HG02759 (cell line): Measurements from ENCODE around the gene RALB.
A peak's percentile ranks its signal among the peaks of the same experiment; 100 is the strongest.
"Not testable (repeated sequence)": the region's sequence is repeated elsewhere in the genome, so short reads cannot be mapped to it uniquely, and the experiment has no call there.

ENCODE experiments used
- ATAC-seq: cut with Tn5 transposase; IDR thresholded peaks from one replicate; pipeline ENCODE4 v1.9.1; 2021; ENCODE audit warnings: mild to moderate bottlenecking, moderate library complexity; ENCODE audit not compliant: unreplicated experiment

RALB gene

DNA sequence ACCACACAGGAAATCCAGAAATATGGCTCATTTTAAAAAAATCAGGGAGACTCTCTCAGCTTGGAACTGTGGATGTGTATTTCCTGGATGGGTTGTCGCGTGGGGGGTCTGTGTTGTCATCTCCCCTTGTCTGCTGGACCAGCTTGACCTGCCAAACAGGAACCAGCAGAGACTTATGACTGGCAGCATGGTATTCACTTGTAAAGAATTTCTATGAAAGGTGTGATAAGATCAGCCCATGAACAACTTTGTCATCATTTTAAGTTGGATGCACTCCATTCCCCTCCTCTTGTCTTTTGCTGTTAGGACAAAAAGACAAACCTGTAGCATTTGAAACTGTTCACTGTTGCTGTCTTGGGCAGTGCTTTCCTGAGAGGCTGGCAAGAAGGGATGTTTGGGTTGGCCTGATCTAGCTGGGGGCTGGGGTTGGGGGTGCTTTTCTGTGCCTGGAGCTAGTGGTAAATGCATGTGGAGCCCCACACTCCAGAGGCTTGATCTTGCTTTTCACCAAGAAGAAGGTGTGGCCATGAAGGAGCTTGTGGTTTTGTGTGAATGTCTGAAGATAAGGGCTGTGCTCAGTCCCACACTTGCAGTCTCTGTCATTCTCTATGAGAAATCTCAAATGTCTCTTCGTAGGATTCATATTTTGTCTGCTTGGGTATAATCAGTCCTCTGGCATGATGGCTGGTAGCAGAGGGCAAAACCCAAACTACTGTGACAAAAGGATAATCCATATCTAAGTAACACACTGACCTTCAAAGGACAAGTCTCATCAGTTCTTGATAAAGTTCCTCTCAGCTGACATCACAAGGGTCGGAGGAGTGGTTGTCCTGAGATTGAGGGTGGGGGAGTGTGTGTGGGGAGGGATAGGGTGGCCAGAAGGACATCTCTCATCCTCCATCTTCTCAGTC is 39.0 kb downstream of the RALB start:
- ATAC-seq, result no peak

DNA sequence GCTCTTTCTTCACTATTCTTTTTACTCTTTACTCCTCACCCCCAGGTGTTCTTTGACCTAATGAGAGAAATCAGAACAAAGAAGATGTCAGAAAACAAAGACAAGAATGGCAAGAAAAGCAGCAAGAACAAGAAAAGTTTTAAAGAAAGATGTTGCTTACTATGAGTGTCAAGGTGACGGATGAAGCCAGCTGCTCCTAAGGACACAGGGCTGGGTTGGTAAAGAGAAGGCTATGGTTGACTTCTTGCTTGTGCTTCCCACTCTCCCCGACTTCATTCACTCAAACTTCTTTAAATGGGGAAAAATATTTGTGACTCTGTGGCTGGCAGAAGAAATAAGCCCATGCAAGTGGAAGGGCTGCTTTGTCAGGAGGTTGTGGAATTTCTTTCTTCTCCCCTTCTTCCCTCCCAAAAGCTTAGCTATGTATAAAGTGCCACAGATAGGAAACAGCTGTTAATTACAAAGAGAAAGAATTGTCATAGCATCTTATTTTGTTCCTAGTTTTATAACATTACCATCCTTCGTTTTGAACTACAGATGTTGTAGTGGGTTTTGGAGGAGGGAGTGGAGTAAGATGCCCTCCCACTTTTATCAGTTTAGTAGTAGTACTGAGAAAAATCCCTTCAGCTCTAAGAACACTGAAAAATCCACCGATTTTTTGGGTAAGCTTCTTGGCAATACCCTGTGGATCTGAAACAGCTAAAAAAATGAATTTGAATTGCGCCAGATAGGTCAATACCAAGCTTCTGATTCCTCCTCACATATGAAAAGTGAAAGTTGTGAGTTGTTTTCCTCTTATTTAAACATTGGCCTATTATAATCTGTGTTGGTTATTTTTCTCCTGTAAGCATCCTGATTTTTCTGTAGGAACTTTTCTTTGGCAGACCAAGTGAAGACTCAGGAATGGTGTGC is 40.7 kb downstream of the RALB start:
- ATAC-seq, result peak; percentile 49

DNA sequence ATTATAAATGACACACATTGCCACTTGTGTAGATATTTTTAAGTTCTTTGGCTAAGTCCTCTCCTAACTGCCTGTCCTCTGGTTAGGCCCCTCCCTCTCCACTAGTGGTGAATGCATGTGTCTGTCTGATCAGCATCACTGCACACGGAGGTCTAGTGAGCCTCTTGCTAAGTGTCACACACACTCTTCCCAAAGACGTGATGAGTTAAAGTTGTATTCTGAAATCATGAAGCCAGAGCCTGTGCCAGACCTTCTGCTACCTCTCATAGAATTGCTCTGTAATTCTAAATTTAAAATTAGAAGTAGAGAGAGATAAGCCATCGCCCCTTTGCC is 41.3 kb downstream of the RALB start:
- ATAC-seq, result peak; percentile 99

DNA sequence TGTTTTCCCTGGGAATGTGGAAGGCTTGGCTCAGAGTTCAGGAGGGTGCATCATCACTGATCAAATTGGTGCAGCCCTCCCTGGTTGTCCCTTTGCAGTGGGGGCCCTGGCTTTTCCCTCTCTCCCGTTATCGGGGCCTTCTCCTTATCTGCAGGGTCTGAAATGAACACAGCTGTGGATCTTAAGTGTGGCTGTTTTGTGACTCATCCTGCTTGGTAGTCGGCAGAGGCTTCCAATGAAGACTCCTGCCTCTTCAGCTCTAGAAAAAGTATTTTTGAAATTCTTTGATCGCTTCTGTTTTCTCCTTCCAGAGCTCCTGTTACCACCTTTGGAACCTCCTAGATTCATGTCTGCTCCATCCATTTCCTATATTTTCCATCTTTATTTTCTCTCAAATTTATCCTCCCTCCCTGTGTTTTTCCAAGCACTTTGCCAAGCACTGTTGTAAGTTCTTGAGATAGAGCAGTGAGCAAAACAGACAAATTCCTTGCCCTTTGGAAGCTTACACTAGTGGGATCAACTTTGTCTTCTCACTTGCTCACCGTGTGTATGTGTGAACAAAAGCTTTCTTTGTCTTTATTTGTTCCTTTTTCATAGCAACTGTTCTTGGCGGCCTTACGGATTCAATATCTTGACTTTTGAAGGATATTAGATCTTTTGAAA is 45.7 kb downstream of the RALB start:
- no peak for ATAC-seq

DNA sequence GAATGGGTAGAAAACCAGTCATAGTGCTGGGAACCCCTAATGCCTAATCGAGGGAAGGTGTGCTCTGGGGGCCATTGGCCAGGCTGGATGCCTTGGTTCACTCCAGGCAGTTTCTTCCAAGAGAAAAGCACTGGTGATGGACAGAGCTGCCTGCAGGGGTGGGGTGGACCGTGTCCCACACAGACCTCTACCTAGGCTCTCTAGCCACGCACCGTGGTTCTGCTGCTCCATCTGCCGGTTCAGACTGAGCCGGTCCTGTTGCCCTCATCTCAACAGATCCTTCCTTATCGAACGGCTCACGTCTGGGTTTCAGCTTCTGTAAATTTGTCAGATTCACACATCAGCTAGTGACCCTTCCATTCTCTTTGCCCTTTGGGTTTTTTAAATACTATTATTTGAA is 46.4 kb downstream of the RALB start:
- ATAC-seq, result no peak

DNA sequence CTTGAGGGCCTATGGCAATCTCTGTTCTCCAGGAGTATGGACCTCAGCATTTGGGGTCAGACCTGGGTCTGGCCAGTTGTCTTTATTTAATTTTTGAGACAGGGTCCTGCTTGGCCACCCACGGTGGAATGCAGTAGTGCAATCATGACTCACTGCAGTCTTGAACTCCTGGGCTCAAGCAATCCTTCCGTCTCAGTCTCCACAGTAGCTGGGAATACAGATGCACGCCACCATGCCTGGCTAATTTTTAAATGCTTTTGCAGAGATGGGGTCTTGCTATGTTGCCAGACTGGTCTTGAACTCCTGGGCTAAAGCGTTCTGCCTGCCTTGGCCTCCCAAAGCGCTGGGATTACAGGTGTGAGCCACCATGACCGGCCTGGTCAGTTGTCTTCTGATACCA is 46.9 kb downstream of the RALB start:
- ATAC-seq, result no peak

DNA sequence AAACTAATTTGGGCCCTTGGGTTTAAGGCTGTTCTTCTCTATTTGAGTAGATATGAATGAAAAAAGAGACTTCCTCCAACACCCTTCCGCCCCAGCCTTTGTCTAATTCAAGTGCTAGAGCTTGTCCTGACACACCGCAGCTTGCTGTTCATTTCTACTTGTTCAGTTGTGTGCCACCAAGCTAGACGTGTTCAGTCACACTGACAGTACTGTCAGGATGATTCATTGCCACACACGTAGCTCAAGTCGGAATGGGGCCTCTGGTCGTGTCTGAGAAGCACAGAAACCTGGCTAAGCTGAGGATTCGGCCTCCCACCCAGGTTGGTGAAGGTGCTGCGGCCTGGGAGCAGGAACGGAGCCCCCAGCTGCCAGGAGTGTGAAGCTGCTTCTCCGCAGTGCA is 47.7 kb downstream of the RALB start:
- ATAC-seq, result no peak

DNA sequence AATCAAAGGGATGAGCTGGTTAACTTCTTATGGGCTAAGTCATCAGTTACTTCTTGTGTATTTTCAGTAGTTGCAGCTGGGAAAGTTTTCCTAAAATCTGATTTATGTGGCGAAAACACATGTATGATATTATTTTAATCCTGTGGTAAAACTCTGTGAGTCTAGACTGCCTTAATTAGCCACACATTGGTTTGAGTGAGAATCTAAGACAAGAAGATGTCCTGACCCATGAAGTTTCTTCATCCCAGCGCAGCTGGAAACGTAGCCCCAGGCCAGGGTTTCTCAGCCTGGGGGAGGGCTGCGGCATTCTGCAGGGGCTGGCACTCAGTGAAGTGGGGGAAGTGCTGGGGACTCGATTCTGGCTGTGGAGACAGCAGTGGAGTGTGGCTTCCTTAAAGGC is 48.6 kb downstream of the RALB start:
- ATAC-seq, result no peak

DNA sequence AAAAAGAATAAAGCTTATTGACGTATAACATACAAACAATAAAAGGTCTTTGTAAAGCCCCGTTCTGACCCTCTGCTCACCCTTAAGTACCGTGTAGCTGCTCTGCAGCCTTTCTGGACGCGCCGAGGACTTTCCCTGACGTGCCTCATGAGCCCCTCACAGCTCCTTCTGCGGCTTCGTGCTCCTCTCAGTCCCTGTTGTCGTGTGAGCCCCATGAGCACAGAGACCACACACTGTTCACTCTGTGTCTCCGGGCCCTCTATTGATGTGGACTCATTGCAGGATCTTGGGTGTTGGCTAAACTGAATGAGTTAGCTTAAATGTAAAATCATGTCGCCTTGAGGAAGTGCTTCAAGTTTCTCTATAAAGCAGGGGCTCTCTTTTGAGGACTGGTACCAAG is 49.6 kb downstream of the RALB start:
- no peak for ATAC-seq

DNA sequence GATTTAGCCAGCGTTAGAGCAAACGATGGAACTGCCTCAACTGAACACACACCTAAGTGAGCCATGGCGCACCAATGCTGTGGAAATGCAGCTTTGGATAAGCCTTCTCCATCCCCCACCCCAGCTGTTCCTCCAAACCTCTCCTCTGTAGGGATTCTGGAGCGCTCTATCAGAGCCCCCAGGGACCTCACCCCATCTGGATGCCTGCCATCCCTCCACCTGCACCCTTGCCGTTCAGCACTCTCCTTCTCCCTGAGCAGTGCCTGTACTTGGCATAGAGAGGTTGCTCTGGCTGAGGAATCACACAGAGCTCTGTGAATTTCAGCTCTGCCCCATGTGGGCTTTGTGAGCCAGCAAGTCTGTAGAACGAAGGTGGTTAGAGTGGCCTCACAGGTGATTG is 50.5 kb downstream of the RALB start:
- no peak for ATAC-seq

DNA sequence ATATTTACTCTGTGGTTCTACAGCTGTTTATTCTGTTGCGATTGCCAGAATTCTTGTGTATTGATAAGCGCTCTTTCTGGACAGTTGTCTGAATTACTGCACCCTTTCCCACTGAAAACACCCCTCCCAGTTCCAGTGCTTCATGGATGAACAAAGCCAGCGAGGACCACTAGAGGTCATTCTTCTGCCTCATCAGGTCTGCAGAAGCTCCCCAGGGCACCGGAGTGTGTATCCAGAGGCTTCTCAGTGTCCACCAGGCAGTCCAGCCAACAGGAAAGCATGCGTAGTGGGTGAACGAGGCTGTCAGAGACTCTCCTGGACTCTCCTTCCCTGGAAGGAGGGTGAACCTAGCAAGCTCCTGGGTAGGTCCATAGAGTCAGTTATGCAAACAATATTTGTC is 52.6 kb downstream of the RALB start:
- ATAC-seq, result no peak

DNA sequence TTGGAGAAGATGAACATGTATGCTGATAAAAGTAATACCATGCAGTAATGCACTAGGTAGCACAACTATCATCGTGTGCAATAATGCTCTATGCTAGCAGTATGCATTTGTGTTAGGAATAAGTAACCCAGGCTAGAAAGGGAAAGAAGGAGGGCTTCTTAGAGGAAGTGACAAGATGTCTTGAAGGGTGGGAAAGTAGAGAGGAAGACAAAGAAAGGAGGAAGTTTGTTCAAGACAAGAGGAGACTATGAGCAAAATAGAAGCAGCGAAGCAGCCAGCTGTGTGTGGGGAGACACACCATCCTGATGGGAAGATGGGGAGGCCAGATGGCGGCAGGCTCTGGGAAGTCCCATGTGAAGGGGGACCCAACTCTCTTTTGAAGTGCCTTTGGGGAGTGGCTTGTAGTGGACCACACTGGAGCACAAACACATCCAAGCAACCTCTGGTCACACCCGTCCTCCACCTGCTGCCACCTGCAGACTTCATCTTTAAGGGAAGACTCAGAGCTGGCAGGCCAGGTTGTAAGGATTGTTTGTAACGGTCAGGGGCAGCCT is 53.4 kb downstream of the RALB start:
- no peak for ATAC-seq

DNA sequence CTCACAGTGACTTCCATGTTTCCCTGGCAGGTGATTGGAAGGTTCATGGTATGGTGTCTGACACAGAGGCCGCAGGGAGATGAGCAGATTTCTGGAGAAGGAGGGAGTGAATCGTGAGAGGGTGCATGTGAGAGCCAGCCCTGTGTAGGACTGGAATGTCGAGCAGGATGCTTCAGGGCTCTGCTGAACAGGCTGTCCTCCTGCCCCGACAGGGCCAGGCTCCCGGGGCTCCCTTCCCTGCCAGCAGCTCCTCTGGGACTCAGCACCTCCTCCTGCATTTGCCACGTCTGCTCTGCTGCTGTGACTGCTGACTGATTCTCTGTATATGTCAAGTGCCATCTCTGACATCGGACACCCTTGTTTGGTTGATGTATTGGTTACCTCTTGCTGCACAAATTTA is 54.8 kb downstream of the RALB start:
- ATAC-seq, result no peak

DNA sequence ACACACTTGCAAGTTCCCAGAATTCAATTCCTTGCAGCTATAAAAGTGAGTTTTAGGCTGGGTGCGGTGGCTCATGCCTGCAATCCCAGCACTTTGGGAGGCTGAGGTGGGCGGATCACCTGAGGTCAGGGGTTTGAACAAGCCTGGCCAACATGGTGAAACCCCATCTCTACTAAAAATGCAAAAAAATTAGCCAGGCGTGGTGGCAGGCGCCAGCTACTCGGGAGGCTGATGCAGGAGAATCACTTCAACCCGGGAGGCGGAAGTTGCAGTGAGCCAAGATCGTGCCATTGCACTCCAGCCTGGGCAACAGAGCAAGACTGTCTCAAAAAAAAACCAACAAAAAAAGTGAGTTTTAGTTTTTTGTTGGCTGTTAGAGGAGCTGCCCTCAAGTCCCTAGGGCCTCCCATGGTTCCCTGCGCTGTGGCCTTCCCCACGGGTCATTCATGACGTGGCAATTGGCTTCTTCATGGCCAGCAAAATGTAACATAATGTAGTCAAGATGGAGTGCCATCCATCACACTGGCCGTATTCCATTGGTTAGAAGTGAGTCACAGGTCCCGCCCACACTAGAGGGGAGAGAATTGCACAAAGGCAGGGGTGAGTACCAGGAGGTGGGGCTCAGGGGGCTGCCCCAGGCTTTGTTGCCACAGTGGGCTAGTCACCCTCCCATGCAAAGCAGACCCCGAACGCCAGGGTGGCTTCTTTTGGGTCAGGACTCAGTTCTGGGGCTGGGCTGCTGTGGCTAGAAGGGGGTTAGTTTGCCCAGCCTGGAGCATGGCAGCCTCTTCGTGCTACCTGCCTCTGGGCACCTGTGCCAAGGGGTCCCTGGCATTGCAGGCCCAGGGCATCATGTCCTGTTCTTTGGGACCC is 55.6 kb downstream of the RALB start:
- peak; percentile 43 for ATAC-seq

DNA sequence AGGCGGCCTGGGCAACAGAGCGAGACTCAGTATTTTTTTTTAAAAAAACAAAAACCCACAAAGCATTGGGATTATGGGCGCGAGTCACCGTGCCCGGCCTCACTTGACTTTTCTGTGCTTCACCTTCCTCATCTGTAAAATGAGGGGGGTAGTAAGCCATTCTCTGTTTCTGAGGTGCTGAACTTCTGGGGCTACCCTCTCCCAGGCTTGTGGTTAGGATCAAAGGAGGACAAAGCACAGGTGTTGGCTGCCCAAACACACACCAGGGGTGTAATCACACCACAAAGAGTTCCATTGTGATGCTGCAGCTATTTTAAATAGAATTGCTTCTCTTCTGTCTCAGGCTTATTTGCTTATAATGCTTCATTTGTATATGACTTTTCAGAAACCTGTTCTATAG is 57.5 kb downstream of the RALB start:
- ATAC-seq, result peak; percentile 56

DNA sequence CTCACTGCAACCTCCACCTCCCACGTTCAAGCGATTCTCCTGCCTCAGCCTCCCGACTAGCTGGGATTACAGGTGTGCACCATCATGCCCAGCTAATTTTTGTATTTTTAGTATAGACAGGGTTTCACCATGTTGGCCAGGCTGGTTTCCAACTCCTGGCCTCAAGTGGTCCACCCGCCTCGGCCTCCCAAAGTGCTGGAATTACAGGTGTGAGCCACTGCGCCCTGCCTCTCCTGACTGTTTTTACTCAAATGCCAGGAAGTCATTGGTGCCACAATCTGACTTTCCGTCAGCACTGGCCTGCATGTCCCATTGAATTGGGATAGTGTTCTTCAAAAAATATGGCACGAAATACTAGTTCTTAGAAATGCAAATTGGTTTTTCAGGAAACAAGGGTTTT is 58.2 kb downstream of the RALB start:
- not testable (repeated sequence) for ATAC-seq

DNA sequence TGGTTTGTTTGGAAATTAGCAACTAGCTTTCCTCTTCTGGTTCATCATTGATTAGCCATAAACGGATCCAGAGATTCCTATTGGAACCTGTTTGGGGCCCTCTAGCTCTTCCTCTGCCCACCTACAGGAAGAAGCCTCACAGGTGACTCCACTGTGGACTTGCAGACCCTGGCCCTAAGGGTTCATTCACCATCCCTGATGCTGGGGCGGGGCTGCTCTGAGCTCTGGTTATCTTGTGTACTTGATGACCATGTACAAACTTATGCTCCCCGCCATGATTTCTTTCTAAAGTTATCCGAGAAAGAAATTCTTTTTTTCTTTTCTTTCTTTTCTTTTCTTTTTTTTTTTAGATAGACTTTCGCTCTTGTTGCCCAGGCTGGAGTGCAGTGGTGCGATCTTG is 59.4 kb downstream of the RALB start:
- no peak for ATAC-seq

DNA sequence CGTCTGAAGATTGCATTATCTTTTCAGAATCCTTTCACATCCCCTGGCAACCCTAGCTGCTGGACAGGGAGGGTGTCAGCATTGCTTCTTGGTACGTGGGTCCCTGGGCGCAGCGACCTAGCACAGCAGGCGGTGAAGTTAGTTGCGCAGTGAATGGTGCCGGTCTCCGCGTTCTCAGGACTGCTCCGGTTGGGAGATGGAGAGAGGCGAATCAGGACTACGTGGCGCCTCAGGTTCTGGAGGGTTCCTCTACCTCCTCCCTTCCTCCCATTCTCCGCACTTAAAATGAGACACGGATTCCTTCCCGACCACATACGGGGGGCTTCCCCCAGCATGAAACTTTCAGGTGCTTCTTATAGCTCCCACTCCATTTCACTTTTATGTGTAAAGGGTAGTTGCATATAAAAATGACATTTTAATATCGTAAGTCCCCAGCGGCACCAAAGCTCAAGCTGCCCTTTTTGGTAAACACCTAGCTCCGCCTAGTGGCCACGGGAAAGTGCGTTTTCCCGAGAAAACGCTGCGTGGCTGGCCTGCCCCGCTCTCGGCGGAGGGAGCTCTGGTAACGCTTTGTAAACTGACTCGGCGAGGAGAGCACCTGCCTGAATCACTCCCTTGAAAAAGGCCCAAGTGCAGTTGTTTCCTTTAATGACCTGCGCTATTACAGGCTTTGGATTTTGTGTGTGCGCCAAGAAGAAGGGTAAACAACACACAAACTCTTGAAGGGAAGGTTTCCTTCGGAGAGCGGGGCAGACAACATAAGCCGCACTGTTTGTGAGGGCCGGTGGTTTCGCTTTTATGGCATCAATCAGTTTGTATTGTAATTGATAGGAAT is 60.4 kb downstream of the RALB start:
- peak; percentile 46 for ATAC-seq
